Amniotic stem cell (primary cell): ENCODE data around the gene PLEKHB2.
"Not testable (repeated sequence)": the region's sequence is repeated elsewhere in the genome, so short reads cannot be mapped to it uniquely, and the experiment has no call there.

Experiments used
- DNase-seq: peaks from one replicate; lab custom pipeline; 2025; lab: John Stamatoyannopoulos, UW

Gene PLEKHB2

DNA sequence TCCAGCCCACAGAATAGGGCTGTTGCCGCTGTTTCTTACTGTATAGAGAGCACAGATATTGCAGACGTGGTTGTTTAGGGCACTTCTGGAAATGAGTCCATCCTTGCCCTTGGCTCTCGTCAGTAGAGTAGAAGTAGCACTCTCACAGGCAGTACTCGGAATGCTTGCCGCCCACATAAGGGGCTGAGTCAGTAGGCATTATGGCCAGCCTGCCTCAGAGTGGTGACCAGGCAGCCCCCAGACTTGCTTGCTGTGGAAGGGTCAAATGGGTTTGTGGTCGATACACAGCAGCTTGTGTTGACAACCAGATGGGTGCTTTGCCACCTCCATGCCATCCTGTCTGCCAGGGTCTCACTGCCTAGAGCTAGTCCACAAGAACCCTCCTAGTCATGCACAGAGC lies 38.7 kb downstream of the PLEKHB2 start:
- no peak for DNase-seq

DNA sequence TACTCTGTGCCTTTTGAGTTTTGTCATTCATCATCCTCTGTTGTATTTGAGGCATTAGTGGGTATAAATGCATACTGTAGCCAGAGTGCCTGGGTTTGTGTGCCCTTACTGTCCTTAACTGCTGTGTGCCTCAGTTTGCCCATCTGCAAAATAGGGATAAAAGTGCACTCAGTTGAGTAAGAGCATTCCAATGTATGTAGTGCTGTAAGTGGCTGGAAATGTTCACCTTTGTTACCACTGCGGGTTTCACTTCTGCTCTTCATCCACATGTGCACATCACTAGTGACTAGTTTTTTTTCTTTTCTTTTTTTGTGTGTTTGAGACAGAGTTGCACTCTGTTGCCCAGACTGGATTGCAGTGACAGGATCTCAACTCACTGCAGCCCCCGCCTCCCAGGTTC lies 39.9 kb downstream of the PLEKHB2 start:
- no peak for DNase-seq

DNA sequence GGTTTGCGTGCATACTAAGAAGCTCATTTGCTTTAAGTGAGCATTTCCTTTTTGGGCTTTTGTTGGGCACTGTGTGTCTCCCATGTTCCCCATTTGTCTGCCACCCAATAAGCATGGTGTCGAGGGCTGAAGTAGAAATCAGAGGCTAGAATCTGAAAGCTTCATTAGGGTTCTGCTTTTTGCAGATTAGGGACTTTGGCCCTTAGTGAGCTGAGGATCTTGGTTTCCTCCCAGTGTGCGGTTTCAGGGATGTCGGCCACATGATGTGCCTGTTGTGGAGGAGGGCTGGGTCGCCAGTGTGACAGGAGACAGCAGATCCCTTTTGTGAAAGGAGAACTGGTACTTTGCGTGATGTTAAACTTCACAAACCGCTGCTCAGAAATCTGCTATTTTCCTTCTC lies 41.1 kb downstream of the PLEKHB2 start:
- no peak for DNase-seq

GRCh38 chr2:131146749-131147148 lies 41.6 kb downstream of the PLEKHB2 start:
- no peak for DNase-seq

DNA sequence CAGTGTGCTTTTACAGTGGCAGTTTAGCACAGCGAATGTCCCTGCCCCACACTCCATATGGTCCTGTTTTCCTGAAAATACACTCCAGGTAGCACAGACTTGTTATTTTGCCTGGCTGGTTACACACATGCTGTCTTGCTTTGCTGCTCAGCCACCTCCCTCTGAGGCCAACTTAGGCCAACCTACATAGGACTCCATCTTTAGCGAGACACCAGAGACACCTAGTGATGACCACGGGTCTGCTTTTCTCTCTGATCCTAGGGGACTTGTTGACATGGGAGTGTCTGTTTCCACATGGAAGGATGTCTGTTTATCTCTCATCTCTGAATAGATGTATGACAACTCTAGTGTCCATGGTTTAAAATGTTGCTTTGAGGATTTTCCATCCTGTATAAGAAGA lies 43.3 kb downstream of the PLEKHB2 start:
- no peak for DNase-seq

DNA sequence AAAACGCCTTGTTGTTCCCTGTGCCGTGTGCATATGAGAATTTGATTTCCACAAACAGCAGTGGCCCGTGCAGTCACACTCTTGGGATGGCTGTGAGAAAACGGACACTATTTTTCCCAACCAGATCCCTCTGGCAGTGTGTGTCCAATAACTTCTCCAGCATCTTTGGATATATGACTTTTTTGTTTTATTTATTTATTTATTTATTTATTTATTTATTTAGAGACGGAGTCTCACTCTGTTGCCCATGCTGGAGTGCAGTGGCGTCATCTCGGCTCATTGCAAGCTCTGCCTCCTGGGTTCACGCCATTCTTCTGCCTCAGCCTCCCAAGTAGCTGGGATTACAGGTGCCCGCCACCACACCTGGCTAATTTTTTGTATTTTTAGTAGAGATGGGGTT lies 45.0 kb downstream of the PLEKHB2 start:
- DNase-seq, result not testable (repeated sequence)

DNA sequence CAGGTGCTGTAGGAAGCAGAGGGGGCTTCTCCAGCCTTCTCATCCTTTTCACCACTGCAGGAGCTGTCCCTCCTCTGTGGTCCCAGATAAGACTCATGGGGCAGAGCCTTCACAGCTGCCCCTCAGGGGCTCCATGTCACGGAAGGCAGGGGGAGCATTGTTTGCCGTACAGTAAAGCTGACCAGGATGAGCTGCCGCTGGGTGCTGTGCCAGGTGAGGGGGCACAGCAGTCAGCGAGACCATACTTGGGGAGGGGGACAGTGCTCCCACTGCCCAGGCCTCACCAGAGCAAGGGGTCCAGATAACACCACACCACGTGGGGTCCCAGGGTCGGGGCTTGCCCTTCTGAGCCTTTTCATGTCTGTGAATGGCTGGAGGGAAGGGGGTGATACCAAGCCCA lies 46.3 kb downstream of the PLEKHB2 start:
- DNase-seq, result no peak

DNA sequence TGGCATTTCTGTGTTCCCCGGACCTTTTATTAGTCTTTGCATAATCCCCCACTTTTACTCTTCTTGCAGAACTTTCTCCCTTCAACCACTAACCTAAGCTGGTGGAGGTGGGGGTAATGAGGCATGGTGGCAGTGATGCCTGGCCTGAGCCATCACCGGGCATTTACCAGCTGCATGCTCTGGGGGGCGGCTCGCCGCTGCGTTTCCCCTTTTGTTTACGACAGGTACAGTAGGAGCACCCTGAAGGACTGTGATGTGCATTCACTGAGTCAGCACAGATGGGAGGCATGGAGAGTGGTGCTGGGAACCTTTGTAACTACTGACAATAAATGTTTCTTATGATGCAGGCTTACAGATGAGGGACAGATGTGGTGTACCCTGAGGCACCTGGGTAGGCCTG lies 46.9 kb downstream of the PLEKHB2 start:
- no peak for DNase-seq

- DNase-seq, result no peak
Observed at GRCh38 chr2:131153529-131153928, 48.4 kb downstream of the PLEKHB2 start.

- DNase-seq, result peak; percentile 2
Observed at GRCh38 chr2:131154071-131154531, 49.0 kb downstream of the PLEKHB2 start.

DNA sequence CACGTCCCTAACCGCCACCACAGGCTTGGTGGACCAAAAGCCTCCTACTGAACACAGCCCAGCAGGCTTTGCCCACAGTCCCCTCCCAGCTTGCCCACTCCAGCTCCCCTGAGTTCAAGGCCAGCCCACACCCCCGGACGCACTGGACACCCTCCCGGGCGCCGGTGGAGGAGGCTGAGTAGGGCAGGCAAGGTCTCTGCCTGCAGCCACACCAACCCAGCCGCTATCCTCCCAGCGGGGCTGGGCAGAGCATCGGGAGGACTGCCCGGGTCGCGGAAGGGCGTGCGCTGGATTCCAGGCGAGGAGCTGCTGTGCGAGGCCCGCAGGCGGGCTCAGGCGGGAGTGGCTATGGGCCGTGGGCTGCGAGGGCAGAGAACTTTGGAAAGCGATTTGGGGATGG lies 49.5 kb downstream of the PLEKHB2 start:
- no peak for DNase-seq

DNA sequence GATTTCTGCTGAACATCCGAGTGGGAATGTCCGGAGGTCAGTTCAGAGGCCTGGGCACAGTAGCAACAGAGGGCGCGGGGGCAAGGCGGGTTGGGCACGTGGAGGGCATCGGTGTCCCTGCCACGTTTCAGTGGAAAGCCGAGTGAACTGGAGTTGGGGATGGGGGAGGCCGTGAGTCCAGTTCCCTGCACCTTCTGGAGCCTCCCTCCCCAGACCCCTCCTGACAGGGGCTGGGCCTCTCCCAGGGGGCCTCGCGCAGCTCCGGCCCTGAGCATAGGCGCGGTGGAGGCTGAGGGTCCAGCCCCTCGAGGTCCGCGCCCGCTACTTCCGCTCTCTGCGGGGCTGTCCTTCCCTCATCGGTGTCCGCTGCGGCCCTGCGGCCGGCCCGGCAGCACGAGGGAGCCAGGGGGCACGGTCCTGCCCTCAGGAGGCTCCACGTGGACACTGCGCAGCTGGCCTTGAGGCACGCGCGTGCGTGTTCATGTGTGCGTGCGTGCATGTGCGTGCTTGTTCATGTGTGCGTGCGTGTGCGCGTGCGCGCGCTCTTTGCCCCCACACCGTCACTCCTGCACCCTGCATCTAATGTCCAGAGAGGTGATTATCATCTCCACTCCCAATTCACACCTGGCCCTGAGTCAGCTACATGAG lies 50.2 kb downstream of the PLEKHB2 start:
- DNase-seq, result no peak

DNA sequence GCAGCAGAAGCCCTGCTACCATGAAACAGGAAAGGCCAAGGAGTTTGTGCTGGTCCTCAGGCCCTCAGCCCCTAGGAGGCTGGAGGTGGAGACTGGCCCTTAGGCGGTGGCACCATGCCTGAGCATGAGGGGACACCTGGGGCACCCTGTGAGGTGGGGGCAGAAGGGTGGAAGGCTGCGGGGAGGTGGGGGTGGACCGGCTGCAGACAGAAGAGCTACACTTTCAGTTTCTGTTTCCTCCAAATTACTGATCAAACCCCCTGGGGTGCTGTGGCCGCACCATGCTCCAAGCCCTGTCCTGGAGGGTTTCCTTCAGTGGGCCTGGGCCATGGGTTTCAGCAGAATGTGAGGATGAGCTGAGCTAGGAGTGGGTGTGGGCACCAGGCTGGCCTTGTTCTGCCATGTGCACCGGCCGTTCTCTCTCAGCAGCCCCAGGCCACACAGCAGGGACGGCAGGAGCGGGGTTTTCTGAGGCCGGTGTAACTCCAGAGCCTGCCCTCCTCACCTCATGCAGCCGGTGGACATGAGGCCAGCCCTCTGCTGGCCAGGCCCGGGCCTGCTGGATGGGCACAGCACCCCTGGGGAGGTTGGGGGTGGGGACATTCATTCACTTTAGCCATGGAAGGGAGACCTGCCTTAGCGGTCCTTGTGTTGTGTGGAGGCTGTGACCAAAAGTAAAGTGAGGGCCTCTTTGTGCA lies 51.5 kb downstream of the PLEKHB2 start:
- DNase-seq, result no peak

GRCh38 chr2:131165562-131165961 lies 60.4 kb downstream of the PLEKHB2 start:
- not testable (repeated sequence) for DNase-seq

- no peak for DNase-seq
Observed at GRCh38 chr2:131168538-131168937, 63.4 kb downstream of the PLEKHB2 start.

DNA sequence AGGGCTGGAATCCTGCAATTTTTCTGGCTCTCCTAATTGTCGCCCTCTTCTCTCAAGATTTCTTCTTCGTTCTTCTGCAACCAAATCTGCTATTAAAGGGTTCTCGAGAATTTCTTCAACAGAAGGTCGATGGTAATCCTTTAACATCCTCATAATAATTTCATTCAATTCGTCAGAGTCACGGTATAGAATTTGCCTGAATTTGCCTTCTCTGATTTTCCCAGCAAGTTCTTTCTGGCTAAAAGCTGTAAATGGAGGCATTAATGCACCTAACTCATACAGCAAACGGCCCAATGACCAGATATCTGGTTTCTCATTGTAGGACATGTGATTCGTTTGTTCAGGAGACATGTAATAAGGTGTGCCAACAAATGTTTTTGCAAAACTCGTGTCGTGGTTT lies 72.9 kb downstream of the PLEKHB2 start:
- not testable (repeated sequence) for DNase-seq

DNA sequence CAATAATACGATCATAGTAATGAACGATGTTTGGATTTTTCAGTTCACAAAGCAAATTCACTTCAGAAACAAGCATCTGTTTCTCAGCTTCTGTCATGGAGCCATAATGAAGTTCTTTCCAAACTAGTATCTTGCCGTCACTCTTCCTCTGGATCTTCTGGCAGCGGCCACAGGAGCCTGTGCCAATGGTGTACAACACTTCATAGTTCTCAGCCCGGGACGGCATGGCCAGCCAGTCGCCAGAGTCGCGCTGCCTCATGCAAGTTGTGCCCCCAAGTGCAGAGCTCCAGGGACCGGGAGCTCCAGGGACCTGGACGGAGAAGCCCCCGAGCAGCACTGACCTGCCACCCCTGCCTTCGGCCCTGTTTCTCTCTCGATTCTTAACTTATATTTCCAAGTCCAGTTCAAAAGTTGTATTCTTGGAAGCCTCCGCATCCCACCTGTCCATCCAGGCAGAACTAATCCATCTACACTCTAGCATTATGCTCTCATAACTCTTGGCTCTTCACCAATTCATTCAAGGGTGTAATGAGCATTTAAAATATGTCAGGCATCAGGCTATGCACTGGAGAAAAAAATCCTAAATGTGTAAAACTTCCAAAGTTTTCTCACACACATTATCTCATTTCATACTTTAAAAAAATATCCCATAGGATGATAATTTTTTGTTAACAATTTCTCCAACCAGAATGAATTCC lies 73.7 kb downstream of the PLEKHB2 start:
- DNase-seq, result not testable (repeated sequence)

GRCh38 chr2:131181451-131181850 lies 76.3 kb downstream of the PLEKHB2 start:
- not testable (repeated sequence) for DNase-seq

- DNase-seq, result not testable (repeated sequence)
Observed at GRCh38 chr2:131193421-131193820, 88.3 kb downstream of the PLEKHB2 start.

GRCh38 chr2:131196186-131196585 lies 91.0 kb downstream of the PLEKHB2 start:
- DNase-seq, result not testable (repeated sequence)
